Choroid plexus epithelial cell (primary cell): ENCODE results near the gene DHRS9.
"Not testable (repeated sequence)": the region's sequence is repeated elsewhere in the genome, so short reads cannot be mapped to it uniquely, and the experiment has no call there.

Experiments
- DNase-seq: peaks from one replicate; pipeline ENCODE4 v3.0.0-alpha.2; 2010; ENCODE audit warnings: low read depth
- H3K4me3 ChIP-seq: 2 replicates; pipeline ENCODE4 v1.5.1; 2011; ENCODE audit warnings: low read depth, mild to moderate bottlenecking, control low read depth, low read length, moderate library complexity
- CTCF ChIP-seq: conservative IDR thresholded peaks from 2 replicates; pipeline ENCODE4 v1.5.1; 2011; ENCODE audit warnings: low read depth, mild to moderate bottlenecking, control low read depth, inconsistent platforms, low read length, moderate library complexity

The DHRS9 gene

GRCh38 chr2:169131587-169132512 is 62.5 kb downstream of the DHRS9 start:
- peak; percentile 69 for TF ChIP-seq CTCF
- peak; percentile 72 for DNase-seq
- no peak overlapping the region for H3K4me3 ChIP-seq

GRCh38 chr2:169134272-169134671 is 64.9 kb downstream of the DHRS9 start:
- not testable (repeated sequence) for H3K4me3 ChIP-seq, DNase-seq

GRCh38 chr2:169136428-169136827 is 67.1 kb downstream of the DHRS9 start:
- not testable (repeated sequence) for DNase-seq, H3K4me3 ChIP-seq

GRCh38 chr2:169136885-169137534 is 67.6 kb downstream of the DHRS9 start:
- H3K4me3 ChIP-seq: no peak overlapping the region
- no peak for TF ChIP-seq CTCF
- no peak for DNase-seq

GRCh38 chr2:169137924-169138323 is 68.6 kb downstream of the DHRS9 start:
- no peak for DNase-seq
- TF ChIP-seq CTCF: no peak
- H3K4me3 ChIP-seq: no peak overlapping the region

- H3K4me3 ChIP-seq: no peak overlapping the region
- DNase-seq: no peak
- TF ChIP-seq CTCF: no peak
These were observed 69.8 kb downstream of the DHRS9 start for GRCh38 chr2:169139145-169139544.

- DNase-seq: no peak
- no peak for TF ChIP-seq CTCF
- no peak overlapping the region for H3K4me3 ChIP-seq
These were observed 70.8 kb downstream of the DHRS9 start for GRCh38 chr2:169139993-169140767.
